GM12801 (cell line): ENCODE results near the gene FLCN.

Source experiments
- TF ChIP-seq, protein P1 (sequence below): IDR thresholded peaks from one replicate; pipeline ENCODE4 v1.5.1; 2011; ENCODE audit warnings: control low read depth; ENCODE audit not compliant: insufficient read length; ENCODE audit errors: extremely low read depth

The FLCN gene

DNA sequence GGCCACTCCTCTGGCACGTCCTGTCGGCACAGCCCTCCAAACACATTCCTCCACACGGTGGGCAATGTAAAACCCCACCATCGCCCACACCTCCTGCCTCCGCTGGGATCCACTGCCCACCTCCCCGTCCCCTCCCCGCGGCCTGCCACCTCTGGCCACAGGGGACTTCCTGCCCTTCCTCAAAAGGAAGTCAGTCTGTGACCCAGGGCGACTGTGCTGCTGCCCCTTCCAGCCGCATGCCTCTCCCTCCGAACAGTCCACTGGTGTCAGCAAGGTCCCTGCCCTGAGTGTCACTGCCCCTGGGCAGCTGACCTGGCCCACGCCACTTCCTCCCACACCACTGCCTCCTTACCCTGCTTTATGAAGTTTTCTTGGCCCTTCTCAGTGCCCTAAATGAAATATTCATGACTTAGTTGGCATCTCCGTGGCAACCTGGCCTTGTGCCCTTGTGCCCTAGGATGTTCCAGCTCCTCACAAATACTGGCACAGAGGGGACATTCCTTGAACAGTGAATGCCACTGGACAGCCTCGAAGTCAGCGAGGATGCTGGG, 32.9 kb downstream of the FLCN start:
- TF ChIP-seq, protein P1, sequence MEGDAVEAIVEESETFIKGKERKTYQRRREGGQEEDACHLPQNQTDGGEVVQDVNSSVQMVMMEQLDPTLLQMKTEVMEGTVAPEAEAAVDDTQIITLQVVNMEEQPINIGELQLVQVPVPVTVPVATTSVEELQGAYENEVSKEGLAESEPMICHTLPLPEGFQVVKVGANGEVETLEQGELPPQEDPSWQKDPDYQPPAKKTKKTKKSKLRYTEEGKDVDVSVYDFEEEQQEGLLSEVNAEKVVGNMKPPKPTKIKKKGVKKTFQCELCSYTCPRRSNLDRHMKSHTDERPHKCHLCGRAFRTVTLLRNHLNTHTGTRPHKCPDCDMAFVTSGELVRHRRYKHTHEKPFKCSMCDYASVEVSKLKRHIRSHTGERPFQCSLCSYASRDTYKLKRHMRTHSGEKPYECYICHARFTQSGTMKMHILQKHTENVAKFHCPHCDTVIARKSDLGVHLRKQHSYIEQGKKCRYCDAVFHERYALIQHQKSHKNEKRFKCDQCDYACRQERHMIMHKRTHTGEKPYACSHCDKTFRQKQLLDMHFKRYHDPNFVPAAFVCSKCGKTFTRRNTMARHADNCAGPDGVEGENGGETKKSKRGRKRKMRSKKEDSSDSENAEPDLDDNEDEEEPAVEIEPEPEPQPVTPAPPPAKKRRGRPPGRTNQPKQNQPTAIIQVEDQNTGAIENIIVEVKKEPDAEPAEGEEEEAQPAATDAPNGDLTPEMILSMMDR = no peak

DNA sequence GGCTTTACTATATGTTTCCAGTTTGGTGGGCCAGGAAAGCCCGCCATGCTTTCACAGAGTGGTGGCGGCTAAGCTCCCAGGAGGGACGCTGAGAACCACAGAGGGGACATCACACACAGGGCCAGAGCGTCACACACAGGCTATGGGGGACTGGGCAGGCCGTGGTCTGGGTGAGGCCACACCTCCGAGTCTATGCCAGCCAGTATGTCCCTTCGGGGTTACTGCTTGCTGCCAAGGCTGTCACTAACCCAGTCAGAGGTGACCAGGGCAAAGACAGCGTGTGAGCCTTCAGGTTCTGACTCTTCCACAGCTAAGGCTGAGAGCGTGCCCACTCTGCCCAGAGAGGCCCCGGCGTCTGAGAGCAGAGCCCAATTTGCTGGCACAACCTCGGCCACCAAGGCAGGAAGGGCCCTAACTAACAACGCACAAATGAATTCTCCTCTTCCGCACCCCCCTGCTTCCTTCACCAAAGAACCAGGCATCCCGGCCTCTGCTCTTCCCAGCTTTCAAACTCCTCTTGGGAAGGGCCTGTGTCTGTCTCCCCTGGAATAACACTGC, 33.7 kb downstream of the FLCN start:
- TF ChIP-seq, protein P1 = no peak

DNA sequence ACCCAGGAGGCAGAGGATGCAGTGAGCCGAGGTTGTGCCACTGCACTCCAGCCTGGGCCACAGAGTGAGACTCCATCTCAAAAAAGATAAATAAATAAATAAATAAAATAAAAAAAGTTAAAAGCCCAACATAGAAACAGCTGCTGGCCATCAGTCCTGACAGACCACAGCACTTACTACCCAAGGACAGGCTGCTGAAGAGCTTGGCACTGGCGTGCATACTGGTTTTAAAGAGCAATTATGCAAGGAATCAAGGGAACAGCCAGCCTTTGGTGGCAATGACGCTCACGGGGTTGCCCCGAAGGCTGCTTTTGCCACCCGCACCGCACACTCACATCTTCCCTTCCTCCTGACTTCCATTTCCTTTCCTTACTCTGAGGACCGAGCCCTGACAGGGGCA, 35.1 kb downstream of the FLCN start:
- TF ChIP-seq, protein P1 = no peak

DNA sequence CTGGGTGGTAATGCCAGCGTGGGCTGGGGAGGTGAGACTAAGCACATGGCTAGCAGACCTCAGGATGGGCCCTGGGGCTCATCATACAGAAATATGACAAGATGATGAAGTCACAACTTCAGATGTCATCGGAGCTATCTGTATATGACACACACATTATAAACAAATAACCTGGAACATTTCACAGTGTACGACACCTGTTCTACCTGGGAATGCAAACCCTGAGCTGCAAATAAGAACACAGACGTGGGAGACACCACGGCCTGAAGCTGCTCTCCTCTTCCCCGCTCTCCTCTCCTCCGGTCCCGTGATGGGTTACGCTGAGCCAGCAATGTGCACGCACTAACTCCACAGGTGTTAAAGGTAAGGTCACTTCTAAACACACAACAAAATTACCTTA, 35.7 kb downstream of the FLCN start:
- TF ChIP-seq, protein P1 = no peak

DNA sequence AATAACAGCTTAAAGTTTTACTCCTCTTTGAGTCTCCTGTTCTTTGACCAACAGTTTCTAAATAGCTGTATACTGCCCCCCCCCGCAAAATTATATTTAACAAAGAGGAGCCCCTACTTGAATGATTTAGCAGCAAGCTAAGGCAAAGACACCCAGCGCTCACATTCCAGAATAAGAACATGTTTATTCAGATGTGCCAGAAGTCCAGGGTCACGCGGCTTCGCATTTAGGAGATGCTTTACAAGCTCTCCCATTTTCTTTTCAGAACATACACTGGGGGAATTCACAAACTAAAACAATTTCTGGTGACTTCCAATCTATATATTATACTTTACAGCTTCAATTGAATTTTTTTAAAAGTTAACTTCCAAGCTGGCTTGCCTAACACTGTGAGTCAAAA, 36.1 kb downstream of the FLCN start:
- TF ChIP-seq, protein P1 = no peak

DNA sequence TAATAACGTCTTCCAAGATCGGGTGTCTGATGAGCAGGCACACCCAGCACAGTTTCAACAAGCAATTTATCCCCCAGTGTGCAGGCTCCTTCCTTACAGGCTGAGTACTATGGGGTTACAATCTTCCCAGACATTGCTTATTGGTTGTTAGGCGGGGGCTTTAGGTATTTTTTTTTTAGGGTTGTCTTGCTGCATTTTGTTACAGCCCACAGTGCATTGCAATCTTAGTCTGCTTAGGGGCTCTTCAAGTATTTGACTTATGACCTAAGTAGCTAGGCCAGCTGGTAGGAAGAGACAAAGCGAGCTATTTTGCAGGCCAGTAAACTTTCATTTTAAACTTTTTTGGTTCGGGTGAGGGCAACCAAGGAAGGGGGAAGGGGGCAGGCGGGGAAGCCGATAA, 36.7 kb downstream of the FLCN start:
- TF ChIP-seq, protein P1 = no peak

DNA sequence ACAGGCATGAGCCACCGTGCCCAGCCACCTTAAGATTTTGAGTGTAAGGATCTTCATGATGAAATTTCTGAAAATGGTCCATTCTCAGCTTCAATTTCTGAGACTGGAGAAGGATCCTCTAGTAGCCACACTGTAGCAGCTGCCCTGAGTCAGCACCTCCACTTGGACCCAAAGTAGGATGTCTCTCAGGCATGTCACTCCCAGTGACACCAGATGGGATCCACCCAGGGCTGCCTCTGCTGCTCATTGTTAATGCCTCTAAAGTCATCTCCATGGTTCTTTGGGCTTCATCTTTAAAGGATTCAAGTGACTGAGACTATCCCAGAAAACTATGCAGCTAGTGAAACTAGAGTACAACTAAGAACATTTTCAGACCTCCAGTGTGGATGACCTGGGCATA, 38.7 kb downstream of the FLCN start:
- TF ChIP-seq, protein P1 = no peak

DNA sequence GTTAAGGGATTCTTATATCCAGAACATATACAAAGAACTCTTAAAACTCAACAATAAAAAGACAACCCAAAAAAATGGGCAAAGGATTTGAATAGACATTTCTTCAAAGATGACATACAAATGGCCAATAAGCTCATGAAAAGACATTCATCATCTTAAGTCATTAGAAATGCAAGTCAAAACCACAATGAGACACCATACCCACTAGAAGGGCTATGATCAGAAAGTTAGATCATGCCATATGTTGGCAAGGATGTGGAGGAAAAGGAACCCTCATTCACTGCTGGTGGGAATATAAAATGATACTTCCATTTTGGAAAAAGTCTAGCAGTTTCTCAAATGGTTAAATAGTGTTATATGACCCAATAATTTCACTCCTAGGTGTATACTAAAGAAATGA, 40.2 kb downstream of the FLCN start:
- TF ChIP-seq, protein P1 = no peak
